Endothelial cell of umbilical vein (primary cell): ENCODE data around the gene AFG3L2. TPM values are rescaled to one million over a fixed set of nuclear protein-coding genes. Genes with fewer than 3 reads are reported as not detected.

Experiments
- BruUV-seq: library from RNA; stranded (reverse); fragments of 400-500 nt; replicated peaks from 2 replicates; lab custom pipeline; 2021; lab: Mats Ljungman, UMichigan
- CTCF ChIA-PET: fragments of 300-600, 350-600 bp; sonication (Branson Sonifier 250); formaldehyde crosslinking; loops from one replicate; lab custom pipeline; 2021; ENCODE audit warnings: antibody characterized with exemption, inconsistent platforms; lab: Charles Lee
- POLR2A ChIA-PET: fragments of 300-600, 350-600 bp; sonication (Branson Sonifier 250); formaldehyde crosslinking; loops from one replicate; lab custom pipeline; 2021; ENCODE audit warnings: antibody characterized with exemption, inconsistent platforms; lab: Charles Lee
- DNase-seq: peaks from one replicate; pipeline ENCODE4 v3.0.0-alpha.2; 2011; ENCODE audit warnings: low read depth, low spot score
- FAIRE-seq: peaks from 2 replicates; lab custom pipeline; 2011; peaks lifted over from hg19 to GRCh38; lab: Jason Lieb, UNC
- H2AFZ ChIP-seq: 2 replicates; pipeline ENCODE4 v1.6.0; 2012; ENCODE audit warnings: low read depth, low read length, control low read depth, inconsistent platforms
- H3K27ac ChIP-seq: 2 replicates; pipeline ENCODE4 v1.5.1; 2011; ENCODE audit warnings: low read depth, mild to moderate bottlenecking, control low read depth, low read length, moderate library complexity; ENCODE audit not compliant: insufficient read depth
- H3K27me3 ChIP-seq, 2 experiments: 2 replicates each; pipeline versions ENCODE4 v1.6.0 to v1.6.1; 2011; ENCODE audit warnings: low read length in 2 of 2, mixed read lengths in 1 of 2; ENCODE audit not compliant: control insufficient read depth in 2 of 2, insufficient read depth in 2 of 2
- H3K36me3 ChIP-seq, 2 experiments: 2 replicates in 1 of 2; 3 replicates in 1 of 2; pipeline ENCODE4 v1.5.1; 2011; ENCODE audit warnings: low read length in 2 of 2, mild to moderate bottlenecking in 1 of 2, moderate library complexity in 1 of 2; ENCODE audit not compliant: control insufficient read depth in 2 of 2, insufficient read depth in 2 of 2; ENCODE audit errors: extremely low read depth in 1 of 2
- H3K4me1 ChIP-seq: 3 replicates; pipeline ENCODE4 v1.5.1; 2011; ENCODE audit warnings: mild to moderate bottlenecking, low read length; ENCODE audit not compliant: control insufficient read depth, insufficient read depth; ENCODE audit errors: extremely low read depth
- H3K4me2 ChIP-seq: 2 replicates; pipeline ENCODE4 v1.6.1; 2011; ENCODE audit warnings: low read length, control low read depth, mixed read lengths; ENCODE audit not compliant: insufficient read depth
- H3K4me3 ChIP-seq, 3 experiments: fragments of 200-600 bp in 1 of 3; sonication (generic), shearing (Covaris generic) in 1 of 3; replicated peaks in 1 of 3; 2 replicates each; pipeline ENCODE4 v1.5.1; 2011 to 2016; ENCODE audit warnings: control low read depth in 3 of 3, low read length in 3 of 3, mild to moderate bottlenecking in 2 of 3, inconsistent platforms in 1 of 3, low read depth in 1 of 3, moderate library complexity in 1 of 3; ENCODE audit not compliant: insufficient read depth in 1 of 3
- H3K79me2 ChIP-seq: 2 replicates; pipeline ENCODE4 v1.6.0; 2012; ENCODE audit warnings: low read length, inconsistent platforms; ENCODE audit not compliant: control insufficient read depth, insufficient read depth
- H3K9ac ChIP-seq: replicated peaks from 2 replicates; pipeline ENCODE3; 2011; ENCODE audit warnings: low read length, control low read depth; ENCODE audit not compliant: insufficient read depth; ENCODE audit errors: extremely low read depth
- H3K9me1 ChIP-seq: replicated peaks from 3 replicates; pipeline ENCODE4 v1.6.0; 2011; ENCODE audit warnings: mild to moderate bottlenecking, low read length; ENCODE audit not compliant: control insufficient read depth, insufficient read depth; ENCODE audit errors: extremely low read depth
- H3K9me3 ChIP-seq: replicated peaks from 2 replicates; pipeline ENCODE4 v1.5.1; 2012; ENCODE audit warnings: low read length, inconsistent platforms; ENCODE audit not compliant: control insufficient read depth, insufficient read depth
- H4K20me1 ChIP-seq: replicated peaks from 2 replicates; pipeline ENCODE3; 2011; ENCODE audit warnings: mild to moderate bottlenecking, low read length; ENCODE audit not compliant: control insufficient read depth, insufficient read depth; ENCODE audit errors: extremely low read depth
- EZH2 ChIP-seq: IDR thresholded peaks from 2 replicates; pipeline ENCODE4 v1.6.1; 2012; ENCODE audit warnings: borderline replicate concordance, low read depth, mild to moderate bottlenecking, moderate library complexity, low read length, inconsistent platforms; ENCODE audit not compliant: severe bottlenecking
- FOS ChIP-seq: IDR thresholded peaks from 2 replicates; pipeline ENCODE4 v1.6.1; 2011; ENCODE audit warnings: mild to moderate bottlenecking, low read length, moderate library complexity, borderline replicate concordance; ENCODE audit not compliant: insufficient read depth
- GATA2 ChIP-seq: IDR thresholded peaks from 2 replicates; pipeline ENCODE4 v1.7.0; 2011; ENCODE audit warnings: low read depth, mild to moderate bottlenecking, moderate library complexity, mixed read lengths, low read length; ENCODE audit not compliant: insufficient read length, insufficient read depth
- JUN ChIP-seq: IDR thresholded peaks from 2 replicates; pipeline ENCODE4 v1.6.1; 2011; ENCODE audit warnings: borderline replicate concordance, low read depth; ENCODE audit not compliant: insufficient read length, insufficient read depth
- MYC ChIP-seq: IDR thresholded peaks from one replicate; pipeline ENCODE4 v1.6.1; 2011; ENCODE audit warnings: mild to moderate bottlenecking, low read depth, low read length
- POLR2A ChIP-seq: IDR thresholded peaks from 2 replicates; pipeline ENCODE4 v1.6.1; 2012; ENCODE audit warnings: low read depth, mild to moderate bottlenecking, control low read depth, low read length
- POLR2AphosphoS5 ChIP-seq: IDR thresholded peaks from 2 replicates; pipeline ENCODE4 v1.6.1; 2012; ENCODE audit warnings: low read depth, mild to moderate bottlenecking, control low read depth, low read length, moderate library complexity; ENCODE audit not compliant: insufficient read depth
- dilution Hi-C: fragments of 300-500 bp; cut with MboI; formaldehyde crosslinking; loops from one replicate; pipeline ENCODE4 v1.15.0; 2019; ENCODE audit warnings: low sequenced_read_pairs; ENCODE audit not compliant: extremely low pct_ligation_motif_present
- intact Hi-C: fragments of 100-400 bp; cut with micrococcal nuclease; formaldehyde crosslinking; loops from one replicate; pipeline ENCODE4 v1.10.0; 2022
- polyA plus RNA-seq, 4 experiments: library from polyadenylated mRNA; depleted of rRNA in 3 of 4; stranded (reverse) in 3 of 4; unstranded in 1 of 4; fragments of >200 nt; gene quantifications; 2 replicates each; pipeline versions ENCODE4 v1.2.1 to v1.2.3, GENCODE V29; 2011 to 2012; ENCODE audit warnings: missing spikeins in 1 of 4
- total RNA-seq: library from RNA; stranded (reverse); gene quantifications from 2 replicates; pipeline ENCODE4 v1.2.3, GENCODE V29; 2021
- TF ChIP-seq, protein P1 (sequence below): IDR thresholded peaks from 2 replicates; pipeline ENCODE4 v1.6.1; 2011; ENCODE audit not compliant: insufficient read depth, insufficient read length
- TF ChIP-seq, protein P2 (sequence below), 2 donors: IDR thresholded peaks; 1 replicate in 1 of 2; 2 replicates in 1 of 2; pipeline ENCODE4 v1.5.1; 2011; ENCODE audit warnings: low read length in 2 of 2, mild to moderate bottlenecking in 2 of 2, moderate library complexity in 2 of 2, control low read depth in 1 of 2, inconsistent platforms in 1 of 2, low read depth in 1 of 2; ENCODE audit not compliant: insufficient read depth in 1 of 2; ENCODE audit errors: extremely low read depth in 1 of 2

The AFG3L2 gene
- total and polyA plus RNA-seq, 2 donors (not counting 3 experiments of a cell fraction or from before 2014, with no cell fraction given), result 19.3 to 42.4 TPM

DNA sequence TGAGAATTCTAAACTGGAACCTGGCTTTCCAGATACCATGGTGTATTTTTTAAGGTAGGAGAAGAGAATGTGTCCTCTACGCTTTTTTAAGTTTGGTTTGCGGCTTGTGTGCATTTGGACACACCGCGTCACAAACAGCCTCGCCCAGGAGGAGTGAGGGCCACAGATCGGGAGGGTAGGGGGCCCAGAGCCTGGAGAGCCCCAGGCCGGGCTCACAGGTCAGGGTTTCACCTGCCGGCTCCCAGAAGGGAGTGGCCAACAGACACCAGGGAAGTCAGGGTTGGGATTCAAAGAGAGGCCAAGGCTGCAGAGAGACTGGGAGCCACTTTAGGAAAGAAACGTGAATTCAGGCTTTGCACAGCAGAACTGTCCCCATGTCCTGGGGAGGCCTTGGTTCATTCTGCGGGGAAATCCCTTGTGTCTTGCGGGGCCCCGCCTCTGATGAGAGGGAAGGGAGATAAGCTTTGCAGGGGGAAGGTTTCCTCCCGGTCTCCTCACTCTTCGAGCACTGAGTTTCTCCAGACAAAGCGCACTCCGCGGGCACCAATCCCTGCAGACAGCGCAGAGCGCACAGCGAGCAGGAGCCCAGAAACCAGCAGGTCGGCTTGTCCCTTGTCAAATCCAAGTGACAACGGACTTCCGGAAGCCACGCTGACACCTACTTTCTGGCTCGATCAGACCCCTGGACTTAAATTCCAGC lies 70.9 kb downstream of the AFG3L2 start:
- FAIRE-seq, result no peak
- no TSS peak for BruUV-seq
- TF ChIP-seq FOS (no peak), EZH2 (no peak), GATA2 (no peak), POLR2A (no peak), POLR2AphosphoS5 (no peak), JUN (no peak), MYC (no peak)
- TF ChIP-seq, protein P1, sequence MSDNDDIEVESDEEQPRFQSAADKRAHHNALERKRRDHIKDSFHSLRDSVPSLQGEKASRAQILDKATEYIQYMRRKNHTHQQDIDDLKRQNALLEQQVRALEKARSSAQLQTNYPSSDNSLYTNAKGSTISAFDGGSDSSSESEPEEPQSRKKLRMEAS, result no peak
- TF ChIP-seq, protein P2, sequence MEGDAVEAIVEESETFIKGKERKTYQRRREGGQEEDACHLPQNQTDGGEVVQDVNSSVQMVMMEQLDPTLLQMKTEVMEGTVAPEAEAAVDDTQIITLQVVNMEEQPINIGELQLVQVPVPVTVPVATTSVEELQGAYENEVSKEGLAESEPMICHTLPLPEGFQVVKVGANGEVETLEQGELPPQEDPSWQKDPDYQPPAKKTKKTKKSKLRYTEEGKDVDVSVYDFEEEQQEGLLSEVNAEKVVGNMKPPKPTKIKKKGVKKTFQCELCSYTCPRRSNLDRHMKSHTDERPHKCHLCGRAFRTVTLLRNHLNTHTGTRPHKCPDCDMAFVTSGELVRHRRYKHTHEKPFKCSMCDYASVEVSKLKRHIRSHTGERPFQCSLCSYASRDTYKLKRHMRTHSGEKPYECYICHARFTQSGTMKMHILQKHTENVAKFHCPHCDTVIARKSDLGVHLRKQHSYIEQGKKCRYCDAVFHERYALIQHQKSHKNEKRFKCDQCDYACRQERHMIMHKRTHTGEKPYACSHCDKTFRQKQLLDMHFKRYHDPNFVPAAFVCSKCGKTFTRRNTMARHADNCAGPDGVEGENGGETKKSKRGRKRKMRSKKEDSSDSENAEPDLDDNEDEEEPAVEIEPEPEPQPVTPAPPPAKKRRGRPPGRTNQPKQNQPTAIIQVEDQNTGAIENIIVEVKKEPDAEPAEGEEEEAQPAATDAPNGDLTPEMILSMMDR (IDR thresholded peaks at IDR 0.05; ENCODE audit: extremely low read depth in 1 of 2, insufficient read depth in 1 of 2, low read depth in 1 of 2, low read length in 2 of 2), result no peak
- H3K79me2 ChIP-seq, result peaks cover 44% of the 10 kb centered on the region
- CTCF ChIA-PET, result interaction anchor here (1.3 to 1.7 kb wide), 3 partner anchors 22 to 34 kb away, joined by 3 to 8 read pairs (median 4); no protein-coding TSS in a partner anchor
- H4K20me1 ChIP-seq, result no peaks in the 10 kb centered on the region
- H3K4me3 ChIP-seq, result peak overlapping the region in 1 of 3 experiments; percentile 86
- peaks cover 20% of the 10 kb centered on the region for H3K4me1 ChIP-seq
- no peaks in the 10 kb centered on the region for H3K9me1 ChIP-seq
- no peaks in the 10 kb centered on the region for H3K9me3 ChIP-seq
- H3K27ac ChIP-seq, result no peak overlapping the region
- no peaks in the 10 kb centered on the region for H3K36me3 ChIP-seq
- no peaks in the 10 kb centered on the region for H3K27me3 ChIP-seq
- no peak for DNase-seq
- peak overlapping the region; percentile 98 for H3K4me2 ChIP-seq
- no peak overlapping the region for H2AFZ ChIP-seq
- intact Hi-C loops (no loop called here), dilution Hi-C loops (no loop called here)
- POLR2A ChIA-PET, result interaction anchor here (2.0 to 4.0 kb wide), 2 partner anchors 22 to 28 kb away, joined by 11 to 46 read pairs; no protein-coding TSS in a partner anchor
- peak overlapping the region; percentile 79 for H3K9ac ChIP-seq
